SK-N-SH treated with all-trans-retinoic acid at 6 μM for 48 hours (cell line): ENCODE data around the gene LRMDA.

Experiments
- ATAC-seq: fragments of 200-7000 bp; cut with Tn5 transposase; 3 replicates; pipeline ENCODE4 v1.9.1; 2020; ENCODE audit warnings: mild to moderate bottlenecking, moderate library complexity
- ARNTL ChIP-seq: fragments of 450-650 bp; formaldehyde crosslinking; IDR thresholded peaks from 2 replicates; pipeline ENCODE4 v1.5.0; 2020; ENCODE audit warnings: low read depth, mild to moderate bottlenecking, moderate library complexity, borderline replicate concordance
- BACH2 ChIP-seq: fragments of 250-450 bp; sonication (Bioruptor Pico); IDR thresholded peaks from 2 replicates; pipeline ENCODE4 v1.9.0; 2021; ENCODE audit warnings: mild to moderate bottlenecking, borderline replicate concordance
- CREB5 ChIP-seq: fragments of 250-450 bp; sonication (Bioruptor Pico); IDR thresholded peaks from 2 replicates; pipeline ENCODE4 v1.5.1; 2020; ENCODE audit warnings: low read depth, mild to moderate bottlenecking, moderate library complexity
- CSDC2 ChIP-seq: fragments of 250-450 bp; sonication (Bioruptor Pico); IDR thresholded peaks from 2 replicates; pipeline ENCODE4 v1.5.0; 2020; ENCODE audit warnings: mild to moderate bottlenecking, moderate library complexity
- CSRNP3 ChIP-seq: fragments of 250-450 bp; sonication (Bioruptor Pico); IDR thresholded peaks from 2 replicates; pipeline ENCODE4 v1.5.1; 2021; ENCODE audit warnings: mild to moderate bottlenecking, moderate library complexity
- ESRRG ChIP-seq: fragments of 250-450 bp; sonication (Bioruptor Pico); IDR thresholded peaks from 2 replicates; pipeline ENCODE4 v1.6.1; 2021; ENCODE audit warnings: mild to moderate bottlenecking
- GLIS3 ChIP-seq: fragments of 250-450 bp; sonication (Bioruptor Pico); IDR thresholded peaks from 2 replicates; pipeline ENCODE4 v1.5.0; 2020; ENCODE audit warnings: mild to moderate bottlenecking, moderate library complexity
- ISL1 ChIP-seq: fragments of 250-450 bp; sonication (Bioruptor Pico); IDR thresholded peaks from 2 replicates; pipeline ENCODE4 v2.1.2; 2022; ENCODE audit warnings: mild to moderate bottlenecking, moderate library complexity
- OSR1 ChIP-seq: fragments of 250-450 bp; sonication (Bioruptor Pico); IDR thresholded peaks from 2 replicates; pipeline ENCODE4 v1.8.0; 2022; ENCODE audit warnings: moderate library complexity, mild to moderate bottlenecking, inconsistent platforms
- PPARA ChIP-seq: fragments of 250-450 bp; sonication (Bioruptor Pico); IDR thresholded peaks from 2 replicates; pipeline ENCODE4 v1.5.0; 2020; ENCODE audit warnings: mild to moderate bottlenecking, borderline replicate concordance
- RARB ChIP-seq: fragments of 250-450 bp; sonication (Bioruptor Pico); IDR thresholded peaks from 2 replicates; pipeline ENCODE4 v1.8.0; 2021; ENCODE audit warnings: mild to moderate bottlenecking, moderate library complexity
- SNAI2 ChIP-seq: fragments of 250-450 bp; sonication (Bioruptor Pico); IDR thresholded peaks from 2 replicates; pipeline ENCODE4 v1.5.0; 2020; ENCODE audit warnings: mild to moderate bottlenecking, moderate library complexity
- TCF4 ChIP-seq: fragments of 250-450 bp; sonication (Bioruptor Pico); IDR thresholded peaks from 2 replicates; pipeline ENCODE4 v1.8.0; 2021; ENCODE audit warnings: mild to moderate bottlenecking, moderate library complexity, borderline replicate concordance
- TOX ChIP-seq: fragments of 250-450 bp; sonication (Bioruptor Pico); IDR thresholded peaks from 2 replicates; pipeline ENCODE4 v1.8.0; 2021; ENCODE audit warnings: mild to moderate bottlenecking, moderate library complexity, borderline replicate concordance
- ZC3H10 ChIP-seq: fragments of 250-450 bp; sonication (Bioruptor Pico); IDR thresholded peaks from 2 replicates; pipeline ENCODE4 v1.5.1; 2021; ENCODE audit warnings: mild to moderate bottlenecking, moderate library complexity
- ZFP30 ChIP-seq: fragments of 450-650 bp; formaldehyde crosslinking; IDR thresholded peaks from 2 replicates; pipeline ENCODE4 v1.5.0; 2022; ENCODE audit warnings: mild to moderate bottlenecking, moderate library complexity
- ZNF565 ChIP-seq: fragments of 450-650 bp; formaldehyde crosslinking; conservative IDR thresholded peaks from 2 replicates; pipeline ENCODE4 v1.5.0; 2020; ENCODE audit warnings: low read depth, mild to moderate bottlenecking, moderate library complexity
- ZNF70 ChIP-seq: fragments of 450-650 bp; formaldehyde crosslinking; IDR thresholded peaks from 2 replicates; pipeline ENCODE4 v1.5.0; 2020; ENCODE audit warnings: mild to moderate bottlenecking, moderate library complexity
- ZNF8 ChIP-seq: fragments of 450-650 bp; formaldehyde crosslinking; IDR thresholded peaks from 2 replicates; pipeline ENCODE4 v1.5.0; 2020; ENCODE audit warnings: mild to moderate bottlenecking, moderate library complexity
- TF ChIP-seq, protein P1 (sequence below): fragments of 250-450 bp; sonication (Bioruptor Pico); IDR thresholded peaks from 2 replicates; pipeline ENCODE4 v1.8.0; 2021; ENCODE audit warnings: low read depth, mild to moderate bottlenecking, moderate library complexity, borderline replicate concordance
- TF ChIP-seq, protein P2 (sequence below): fragments of 250-450 bp; sonication (Bioruptor Pico); IDR thresholded peaks from 2 replicates; pipeline ENCODE4 v1.5.0; 2020; ENCODE audit warnings: mild to moderate bottlenecking, moderate library complexity
- TF ChIP-seq, protein P3 (sequence below): fragments of 250-450 bp; sonication (Bioruptor Pico); IDR thresholded peaks from 2 replicates; pipeline ENCODE4 v1.8.0; 2020; ENCODE audit warnings: mild to moderate bottlenecking, moderate library complexity, borderline replicate concordance

The LRMDA gene

GRCh38 chr10:75646916-75647315, 215.5 kb downstream of the LRMDA start:
- ATAC-seq: no peak
- TF ChIP-seq ZNF565 (CRISPR knock-in tag) (no peak), TOX (CRISPR knock-in tag) (no peak), GLIS3 (CRISPR knock-in tag) (no peak), RARB (CRISPR knock-in tag) (no peak), ZNF8 (CRISPR knock-in tag) (no peak), ARNTL (no peak), ESRRG (CRISPR knock-in tag) (no peak), SNAI2 (no peak), ISL1 (CRISPR knock-in tag) (no peak), ZFP30 (CRISPR knock-in tag) (no peak), CSRNP3 (CRISPR knock-in tag) (no peak), PPARA (CRISPR knock-in tag) (no peak), ZC3H10 (CRISPR knock-in tag) (no peak), CSDC2 (CRISPR knock-in tag) (no peak)
- TF ChIP-seq, protein P1, sequence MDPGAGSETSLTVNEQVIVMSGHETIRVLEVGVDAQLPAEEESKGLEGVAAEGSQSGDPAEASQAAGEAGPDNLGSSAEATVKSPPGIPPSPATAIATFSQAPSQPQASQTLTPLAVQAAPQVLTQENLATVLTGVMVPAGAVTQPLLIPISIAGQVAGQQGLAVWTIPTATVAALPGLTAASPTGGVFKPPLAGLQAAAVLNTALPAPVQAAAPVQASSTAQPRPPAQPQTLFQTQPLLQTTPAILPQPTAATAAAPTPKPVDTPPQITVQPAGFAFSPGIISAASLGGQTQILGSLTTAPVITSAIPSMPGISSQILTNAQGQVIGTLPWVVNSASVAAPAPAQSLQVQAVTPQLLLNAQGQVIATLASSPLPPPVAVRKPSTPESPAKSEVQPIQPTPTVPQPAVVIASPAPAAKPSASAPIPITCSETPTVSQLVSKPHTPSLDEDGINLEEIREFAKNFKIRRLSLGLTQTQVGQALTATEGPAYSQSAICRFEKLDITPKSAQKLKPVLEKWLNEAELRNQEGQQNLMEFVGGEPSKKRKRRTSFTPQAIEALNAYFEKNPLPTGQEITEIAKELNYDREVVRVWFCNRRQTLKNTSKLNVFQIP (CRISPR knock-in tag): no peak
- TF ChIP-seq, protein P2, sequence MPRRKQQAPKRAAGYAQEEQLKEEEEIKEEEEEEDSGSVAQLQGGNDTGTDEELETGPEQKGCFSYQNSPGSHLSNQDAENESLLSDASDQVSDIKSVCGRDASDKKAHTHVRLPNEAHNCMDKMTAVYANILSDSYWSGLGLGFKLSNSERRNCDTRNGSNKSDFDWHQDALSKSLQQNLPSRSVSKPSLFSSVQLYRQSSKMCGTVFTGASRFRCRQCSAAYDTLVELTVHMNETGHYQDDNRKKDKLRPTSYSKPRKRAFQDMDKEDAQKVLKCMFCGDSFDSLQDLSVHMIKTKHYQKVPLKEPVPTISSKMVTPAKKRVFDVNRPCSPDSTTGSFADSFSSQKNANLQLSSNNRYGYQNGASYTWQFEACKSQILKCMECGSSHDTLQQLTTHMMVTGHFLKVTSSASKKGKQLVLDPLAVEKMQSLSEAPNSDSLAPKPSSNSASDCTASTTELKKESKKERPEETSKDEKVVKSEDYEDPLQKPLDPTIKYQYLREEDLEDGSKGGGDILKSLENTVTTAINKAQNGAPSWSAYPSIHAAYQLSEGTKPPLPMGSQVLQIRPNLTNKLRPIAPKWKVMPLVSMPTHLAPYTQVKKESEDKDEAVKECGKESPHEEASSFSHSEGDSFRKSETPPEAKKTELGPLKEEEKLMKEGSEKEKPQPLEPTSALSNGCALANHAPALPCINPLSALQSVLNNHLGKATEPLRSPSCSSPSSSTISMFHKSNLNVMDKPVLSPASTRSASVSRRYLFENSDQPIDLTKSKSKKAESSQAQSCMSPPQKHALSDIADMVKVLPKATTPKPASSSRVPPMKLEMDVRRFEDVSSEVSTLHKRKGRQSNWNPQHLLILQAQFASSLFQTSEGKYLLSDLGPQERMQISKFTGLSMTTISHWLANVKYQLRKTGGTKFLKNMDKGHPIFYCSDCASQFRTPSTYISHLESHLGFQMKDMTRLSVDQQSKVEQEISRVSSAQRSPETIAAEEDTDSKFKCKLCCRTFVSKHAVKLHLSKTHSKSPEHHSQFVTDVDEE (CRISPR knock-in tag): no peak
- TF ChIP-seq, all 23 proteins: peak for 0

DNA sequence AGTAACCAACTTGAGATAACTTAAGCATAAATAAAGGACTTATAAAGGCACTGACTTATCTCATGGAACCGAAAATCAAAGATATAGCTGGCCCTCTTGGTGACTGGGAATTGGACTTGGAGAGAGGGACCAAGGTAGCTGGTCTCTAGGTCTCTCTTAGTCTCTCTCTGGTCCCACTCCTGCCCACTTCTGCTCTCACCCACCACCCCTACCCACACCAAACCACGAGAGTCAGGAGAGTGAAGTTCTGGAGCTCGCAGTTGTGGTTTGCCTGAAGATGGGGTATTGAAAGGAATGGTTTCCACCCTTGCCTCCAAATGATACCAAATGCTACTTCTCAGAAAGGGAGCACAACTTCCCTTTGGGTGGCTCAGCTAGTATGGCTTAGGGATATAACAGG, 216.3 kb downstream of the LRMDA start:
- ATAC-seq: no peak
- no peak for TF ChIP-seq SNAI2
- TF ChIP-seq TOX (CRISPR knock-in tag): no peak
- TF ChIP-seq, protein P3, sequence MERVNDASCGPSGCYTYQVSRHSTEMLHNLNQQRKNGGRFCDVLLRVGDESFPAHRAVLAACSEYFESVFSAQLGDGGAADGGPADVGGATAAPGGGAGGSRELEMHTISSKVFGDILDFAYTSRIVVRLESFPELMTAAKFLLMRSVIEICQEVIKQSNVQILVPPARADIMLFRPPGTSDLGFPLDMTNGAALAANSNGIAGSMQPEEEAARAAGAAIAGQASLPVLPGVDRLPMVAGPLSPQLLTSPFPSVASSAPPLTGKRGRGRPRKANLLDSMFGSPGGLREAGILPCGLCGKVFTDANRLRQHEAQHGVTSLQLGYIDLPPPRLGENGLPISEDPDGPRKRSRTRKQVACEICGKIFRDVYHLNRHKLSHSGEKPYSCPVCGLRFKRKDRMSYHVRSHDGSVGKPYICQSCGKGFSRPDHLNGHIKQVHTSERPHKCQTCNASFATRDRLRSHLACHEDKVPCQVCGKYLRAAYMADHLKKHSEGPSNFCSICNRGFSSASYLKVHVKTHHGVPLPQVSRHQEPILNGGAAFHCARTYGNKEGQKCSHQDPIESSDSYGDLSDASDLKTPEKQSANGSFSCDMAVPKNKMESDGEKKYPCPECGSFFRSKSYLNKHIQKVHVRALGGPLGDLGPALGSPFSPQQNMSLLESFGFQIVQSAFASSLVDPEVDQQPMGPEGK (CRISPR knock-in tag): no peak
- no peak for TF ChIP-seq ZNF70 (CRISPR knock-in tag)
- no peak for TF ChIP-seq ARNTL
- TF ChIP-seq ZC3H10 (CRISPR knock-in tag): no peak
- TF ChIP-seq BACH2: no peak
- TF ChIP-seq ESRRG (CRISPR knock-in tag): no peak
- TF ChIP-seq ISL1 (CRISPR knock-in tag): no peak
- TF ChIP-seq GLIS3 (CRISPR knock-in tag): no peak
- no peak for TF ChIP-seq CSRNP3 (CRISPR knock-in tag)

DNA sequence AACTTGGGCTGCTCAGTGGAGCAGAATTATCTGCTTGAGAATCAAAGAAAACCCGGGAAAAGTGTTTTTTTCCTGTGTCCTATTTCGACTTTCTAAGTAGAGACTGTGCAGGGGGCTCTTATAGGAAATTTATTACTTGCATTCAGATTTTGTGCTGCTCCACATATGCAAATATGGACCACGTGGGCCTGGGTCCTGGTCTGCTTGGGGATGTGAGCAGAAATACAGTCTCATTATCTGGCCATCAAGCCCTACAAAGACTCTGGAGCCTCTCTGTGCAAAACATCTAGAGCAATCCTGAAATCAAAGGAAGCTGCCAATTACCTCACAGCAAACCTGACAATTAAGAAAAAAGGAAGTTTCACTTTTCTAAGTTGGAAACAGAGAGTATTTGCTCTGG, 216.9 kb downstream of the LRMDA start:
- TF ChIP-seq ISL1 (CRISPR knock-in tag) (no peak), SNAI2 (no peak), ESRRG (CRISPR knock-in tag) (no peak)
- no peak for ATAC-seq

- no peak for ATAC-seq
- TF ChIP-seq TCF4 (CRISPR knock-in tag) (no peak), CSRNP3 (CRISPR knock-in tag) (no peak), ZNF8 (CRISPR knock-in tag) (no peak), CREB5 (CRISPR knock-in tag) (no peak), PPARA (CRISPR knock-in tag) (no peak), ESRRG (CRISPR knock-in tag) (no peak), OSR1 (CRISPR knock-in tag) (no peak), SNAI2 (no peak), GLIS3 (CRISPR knock-in tag) (no peak), TOX (CRISPR knock-in tag) (no peak)
- TF ChIP-seq, protein P3 (CRISPR knock-in tag): no peak
These were observed 217.4 kb downstream of the LRMDA start for GRCh38 chr10:75648854-75649253.
